Testis (tissue), 3 donors: ENCODE data around the gene STAT5B. TPM values are rescaled to one million over a fixed set of nuclear protein-coding genes. Genes with fewer than 3 reads are reported as not detected.

ENCODE experiments used
- DNase-seq: peaks from one replicate; pipeline ENCODE4 v3.0.0-alpha.2; 2019
- H3K27ac ChIP-seq, 2 donors: fragments of 200-600 bp; sonication (generic); one replicate each; pipeline ENCODE4 v1.5.1; 2019
- H3K27me3 ChIP-seq: fragments of 200-600 bp; sonication (generic); one replicate; pipeline ENCODE4 v1.5.1; 2019
- H3K36me3 ChIP-seq: fragments of 200-600 bp; sonication (generic); one replicate; pipeline ENCODE4 v1.5.1; 2017; ENCODE audit warnings: low read depth; ENCODE audit errors: missing control alignments
- H3K4me1 ChIP-seq: fragments of 200-600 bp; sonication (generic); one replicate; pipeline ENCODE4 v1.5.1; 2019
- H3K4me3 ChIP-seq, 2 donors: fragments of 200-600 bp; sonication (generic); one replicate each; pipeline ENCODE4 v1.5.1; 2017 to 2019
- H3K9me3 ChIP-seq: fragments of 200-600 bp; sonication (generic); one replicate; pipeline ENCODE4 v1.5.1; 2017
- POLR2A ChIP-seq: fragments of 450-650 bp; IDR thresholded peaks from one replicate; pipeline ENCODE4 v1.6.1; 2017; ENCODE audit warnings: antibody characterized with exemption, mild to moderate bottlenecking, moderate library complexity
- WGBS, 2 donors: methylation state at CpG; one replicate each; pipeline ENCODE4 v1.1.5; 2018; 5-methylcytosine and 5-hydroxymethylcytosine counted together
- intact Hi-C: fragments of 100-400 bp; cut with DNase I; formaldehyde crosslinking; loops from one replicate; pipeline ENCODE4 v1.15.1; 2023; ENCODE audit warnings: low total_unique reads
- polyA plus RNA-seq: library from polyadenylated mRNA; stranded (reverse); fragments of 350-450 nt; fragmentation: Illumina TruSeq; extraction: RNeasy Lipid Tissue Mini Kit (QIAGEN cat#74804); gene quantifications from one replicate; pipeline ENCODE4 v1.2.3, GENCODE V29; 2014; ENCODE audit warnings: low read depth, low replicate concordance; ENCODE audit not compliant: insufficient read depth
- total RNA-seq, 2 donors: library from RNA; depleted of rRNA; stranded (reverse); fragments of >200 nt; gene quantifications; one replicate each; pipeline ENCODE4 v1.2.3, GENCODE V29; 2016
- TF ChIP-seq, protein P1 (sequence below), 3 experiments: fragments of 450-650 bp in 2 of 3; fragments of 200-600 bp in 1 of 3; sonication (generic) in 1 of 3; IDR thresholded peaks; one replicate each; pipeline ENCODE4 v1.5.1; 2016 to 2019; ENCODE audit warnings: antibody characterized with exemption in 3 of 3, mild to moderate bottlenecking in 2 of 3, moderate library complexity in 1 of 3

Gene STAT5B
- total and polyA plus RNA-seq, 3 donors from 2014 or later: 65.9 to 81.5 (median 66.0) TPM

DNA sequence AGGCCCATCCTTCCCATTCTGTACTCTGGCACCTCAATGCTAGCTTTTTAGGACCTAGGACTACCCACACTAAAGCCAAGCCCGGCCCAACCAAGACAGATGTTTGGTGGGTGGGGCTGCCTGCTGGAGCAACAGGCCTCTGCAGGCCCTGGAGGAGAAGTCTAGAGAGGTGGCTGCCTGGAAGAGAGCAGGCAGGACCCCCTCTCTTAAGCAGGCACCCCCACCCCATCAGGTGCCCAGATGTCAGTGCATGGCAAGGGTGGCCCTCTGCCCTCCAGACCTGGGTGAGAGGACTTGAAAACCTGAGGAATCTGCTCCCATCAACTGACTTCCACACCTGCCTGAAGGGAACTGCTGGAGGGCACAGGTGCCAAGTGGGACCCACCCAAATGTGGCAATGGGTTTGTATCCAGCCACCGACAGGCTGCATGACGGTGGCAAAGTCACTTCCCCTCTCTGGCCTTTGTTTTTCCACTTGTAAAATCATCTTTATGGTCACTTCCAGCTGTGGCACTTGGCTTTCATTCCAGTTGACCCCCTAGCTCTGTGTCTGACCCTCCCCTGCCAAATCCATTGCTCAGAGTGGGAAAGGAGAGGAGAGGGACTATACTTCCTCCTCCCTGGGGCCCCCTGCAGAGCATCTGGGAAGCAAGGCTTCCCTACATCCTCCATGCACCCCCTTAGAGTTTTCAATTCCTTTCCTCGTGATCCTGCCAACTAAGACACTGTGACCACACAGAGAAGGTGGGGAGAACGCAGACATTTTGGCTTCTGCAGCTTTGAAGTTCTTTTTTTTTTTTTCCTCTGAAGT is 10.4 kb upstream of the STAT5B start:
- H3K27me3 ChIP-seq: no peaks in the 10 kb centered on the region
- peak overlapping the region; percentile 85 to 91 for H3K27ac ChIP-seq
- intact Hi-C loops: no loop called here
- 42 to 52% methylated on average over 5 of the region's 5 CpGs for WGBS, 2 donors
- H3K9me3 ChIP-seq: no peaks in the 10 kb centered on the region
- TF ChIP-seq, protein P1, sequence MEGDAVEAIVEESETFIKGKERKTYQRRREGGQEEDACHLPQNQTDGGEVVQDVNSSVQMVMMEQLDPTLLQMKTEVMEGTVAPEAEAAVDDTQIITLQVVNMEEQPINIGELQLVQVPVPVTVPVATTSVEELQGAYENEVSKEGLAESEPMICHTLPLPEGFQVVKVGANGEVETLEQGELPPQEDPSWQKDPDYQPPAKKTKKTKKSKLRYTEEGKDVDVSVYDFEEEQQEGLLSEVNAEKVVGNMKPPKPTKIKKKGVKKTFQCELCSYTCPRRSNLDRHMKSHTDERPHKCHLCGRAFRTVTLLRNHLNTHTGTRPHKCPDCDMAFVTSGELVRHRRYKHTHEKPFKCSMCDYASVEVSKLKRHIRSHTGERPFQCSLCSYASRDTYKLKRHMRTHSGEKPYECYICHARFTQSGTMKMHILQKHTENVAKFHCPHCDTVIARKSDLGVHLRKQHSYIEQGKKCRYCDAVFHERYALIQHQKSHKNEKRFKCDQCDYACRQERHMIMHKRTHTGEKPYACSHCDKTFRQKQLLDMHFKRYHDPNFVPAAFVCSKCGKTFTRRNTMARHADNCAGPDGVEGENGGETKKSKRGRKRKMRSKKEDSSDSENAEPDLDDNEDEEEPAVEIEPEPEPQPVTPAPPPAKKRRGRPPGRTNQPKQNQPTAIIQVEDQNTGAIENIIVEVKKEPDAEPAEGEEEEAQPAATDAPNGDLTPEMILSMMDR (IDR thresholded peaks at IDR 0.05): no peak
- no peak for TF ChIP-seq POLR2A
- peak; percentile 58 for DNase-seq
- no peaks in the 10 kb centered on the region for H3K36me3 ChIP-seq
- H3K4me3 ChIP-seq: no peak overlapping the region
- H3K4me1 ChIP-seq: peaks cover 12% of the 10 kb centered on the region

DNA sequence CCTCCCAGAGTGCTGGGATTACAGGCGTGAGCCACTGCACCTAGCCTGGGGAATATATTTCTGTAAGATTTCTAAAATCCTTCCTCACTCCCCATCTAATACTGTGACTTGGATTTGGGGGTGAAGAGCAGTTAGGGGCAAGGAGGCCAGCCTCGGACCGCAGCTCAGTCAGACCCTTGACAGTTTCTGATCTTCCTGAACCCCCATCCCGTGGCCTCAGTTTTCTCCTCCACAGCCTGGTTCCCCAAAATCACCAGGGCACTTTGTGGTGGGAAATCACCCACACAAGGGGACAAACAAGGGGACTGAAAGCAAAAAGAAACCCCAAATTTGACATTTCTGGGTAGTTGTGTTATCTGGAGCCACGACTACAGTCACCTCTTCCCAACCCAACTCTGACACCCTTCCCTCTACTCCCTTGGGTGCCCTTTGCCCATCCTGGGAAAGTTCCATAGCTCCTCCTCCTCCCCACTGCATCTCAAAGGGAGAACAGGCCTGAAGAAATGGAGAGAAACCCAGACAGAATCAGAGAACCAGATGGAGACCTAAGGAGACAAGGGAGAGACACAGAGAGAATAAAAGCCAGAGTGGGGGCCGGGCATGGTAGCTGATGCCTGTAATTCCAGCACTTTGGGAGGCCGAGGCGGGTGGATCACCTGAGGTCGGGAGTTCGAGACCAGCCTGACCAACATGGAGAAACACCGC is 9.3 kb upstream of the STAT5B start:
- intact Hi-C loops: no loop called here
- Histone ChIP-seq H3K9me3 (no peaks in the 10 kb centered on the region), H3K27ac (no peak overlapping the region), H3K36me3 (no peaks in the 10 kb centered on the region), H3K4me1 (peaks cover 12% of the 10 kb centered on the region), H3K4me3 (no peak overlapping the region), H3K27me3 (no peaks in the 10 kb centered on the region)
- TF ChIP-seq, protein P1 (IDR thresholded peaks at IDR 0.05): no peak
- no peak for TF ChIP-seq POLR2A
- DNase-seq: no peak
- WGBS, 2 donors: 94 to 96% methylated on average over 10 to 11 of the region's 11 CpGs

GRCh38 chr17:42284566-42284965 is 8.4 kb upstream of the STAT5B start:
- Histone ChIP-seq H3K4me3 (no peak overlapping the region), H3K27me3 (no peaks in the 10 kb centered on the region), H3K9me3 (no peaks in the 10 kb centered on the region), H3K4me1 (peaks cover 12% of the 10 kb centered on the region), H3K36me3 (no peaks in the 10 kb centered on the region), H3K27ac (no peak overlapping the region)
- peak; percentile 7 for DNase-seq
- WGBS, 2 donors: 93 to 94% methylated on average over 7 of the region's 7 CpGs
- intact Hi-C loops: no loop called here
- TF ChIP-seq, protein P1 (IDR thresholded peaks at IDR 0.05): no peak
- TF ChIP-seq POLR2A: no peak

DNA sequence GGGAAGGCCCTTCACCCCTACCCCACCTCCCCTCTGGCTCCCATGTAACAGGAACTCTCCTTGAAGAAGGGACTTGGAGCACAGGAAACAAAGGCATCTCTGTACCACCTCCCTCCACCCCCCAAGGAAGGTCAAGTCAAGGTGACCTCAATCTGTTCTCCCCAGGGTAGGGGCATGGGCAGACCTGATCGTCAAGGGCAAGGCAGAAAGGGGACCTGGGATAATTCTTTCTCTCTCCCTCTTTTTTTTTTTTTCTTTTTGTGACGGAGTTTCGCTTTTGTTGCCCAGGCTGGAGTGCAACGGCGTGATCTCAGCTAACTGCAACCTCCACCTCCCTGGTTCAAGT is 7.8 kb upstream of the STAT5B start:
- peaks cover 12% of the 10 kb centered on the region for H3K4me1 ChIP-seq
- intact Hi-C loops: no loop called here
- TF ChIP-seq, protein P1 (IDR thresholded peaks at IDR 0.05): no peak
- no peak for TF ChIP-seq POLR2A
- no peaks in the 10 kb centered on the region for H3K36me3 ChIP-seq
- WGBS, 2 donors: 82 to 87% methylated on average over 5 of the region's 5 CpGs
- DNase-seq: peak; percentile 8
- no peaks in the 10 kb centered on the region for H3K27me3 ChIP-seq
- no peak overlapping the region for H3K4me3 ChIP-seq
- no peaks in the 10 kb centered on the region for H3K9me3 ChIP-seq
- no peak overlapping the region for H3K27ac ChIP-seq
